ENCODE results near the gene CHCT1.
"Not testable (repeated sequence)": the region's sequence is repeated elsewhere in the genome, so short reads cannot be mapped to it uniquely, and the experiment has no call there.

CHCT1 gene

DNA sequence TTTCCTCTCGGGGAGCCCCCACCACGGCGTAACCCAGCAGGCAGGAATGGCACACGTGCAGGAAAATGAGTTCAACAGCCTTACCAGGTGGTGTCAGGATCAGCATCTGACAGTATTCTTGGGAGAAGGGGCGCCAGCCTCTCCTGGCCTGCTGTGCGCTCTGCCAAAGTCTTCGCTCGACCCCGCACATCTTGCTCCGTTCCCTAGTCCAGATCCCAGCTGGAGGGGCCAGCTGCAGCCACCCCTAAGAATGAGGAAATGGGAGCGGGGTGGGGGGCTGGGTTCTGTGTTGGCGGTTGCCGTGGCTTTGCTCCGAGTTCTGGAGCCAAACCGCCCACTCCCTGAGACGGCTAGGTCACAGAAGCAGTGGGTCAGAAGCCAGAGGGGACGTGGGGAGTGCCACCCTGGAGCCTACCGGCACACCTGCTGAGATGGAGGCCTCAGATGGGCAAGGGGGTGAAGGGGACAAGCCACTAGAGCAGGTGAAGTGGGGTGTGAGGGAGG, at the start of gene CHCT1:
CHCT1 (plus strand) TSS at position 328 of the 504 bp plus-strand sequence; CDS start at position 432, 104 bp downstream.
- no peak for DNase-seq (ENCODE audit: low spot score)

GRCh38 chr17:60372790-60373483, 49.4 kb upstream of the CHCT1 start:
- no peak for DNase-seq (ENCODE audit: low spot score)

- DNase-seq (ENCODE audit: low spot score) = not testable (repeated sequence)
These were observed 44.1 kb upstream of the CHCT1 start for GRCh38 chr17:60378187-60378586.

- not testable (repeated sequence) for DNase-seq (ENCODE audit: low spot score)
These were observed 42.8 kb upstream of the CHCT1 start for GRCh38 chr17:60379461-60379860.

GRCh38 chr17:60381958-60382357, 40.3 kb upstream of the CHCT1 start:
- no peak for DNase-seq (ENCODE audit: low spot score)

DNA sequence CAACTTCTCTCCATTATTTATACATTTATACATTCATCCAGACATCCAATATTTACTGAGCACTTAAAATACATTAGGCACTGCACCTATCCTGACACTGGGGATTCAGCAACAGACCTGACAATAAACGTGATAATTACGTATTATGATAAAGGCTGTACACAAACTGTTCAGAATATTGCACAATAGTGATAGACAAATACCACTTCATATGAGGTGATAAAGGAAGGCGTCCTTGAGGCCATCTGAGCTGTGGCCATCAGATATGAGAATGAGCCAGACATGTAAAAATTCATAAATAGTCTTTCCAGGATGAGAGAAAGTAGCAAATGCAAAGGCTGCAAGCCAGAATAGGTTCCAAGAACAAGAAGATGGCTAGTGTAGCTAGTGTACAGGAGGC, 38.9 kb upstream of the CHCT1 start:
- DNase-seq (ENCODE audit: low spot score) = no peak

GRCh38 chr17:60384921-60385320, 37.4 kb upstream of the CHCT1 start:
- DNase-seq (ENCODE audit: low spot score) = not testable (repeated sequence)

DNA sequence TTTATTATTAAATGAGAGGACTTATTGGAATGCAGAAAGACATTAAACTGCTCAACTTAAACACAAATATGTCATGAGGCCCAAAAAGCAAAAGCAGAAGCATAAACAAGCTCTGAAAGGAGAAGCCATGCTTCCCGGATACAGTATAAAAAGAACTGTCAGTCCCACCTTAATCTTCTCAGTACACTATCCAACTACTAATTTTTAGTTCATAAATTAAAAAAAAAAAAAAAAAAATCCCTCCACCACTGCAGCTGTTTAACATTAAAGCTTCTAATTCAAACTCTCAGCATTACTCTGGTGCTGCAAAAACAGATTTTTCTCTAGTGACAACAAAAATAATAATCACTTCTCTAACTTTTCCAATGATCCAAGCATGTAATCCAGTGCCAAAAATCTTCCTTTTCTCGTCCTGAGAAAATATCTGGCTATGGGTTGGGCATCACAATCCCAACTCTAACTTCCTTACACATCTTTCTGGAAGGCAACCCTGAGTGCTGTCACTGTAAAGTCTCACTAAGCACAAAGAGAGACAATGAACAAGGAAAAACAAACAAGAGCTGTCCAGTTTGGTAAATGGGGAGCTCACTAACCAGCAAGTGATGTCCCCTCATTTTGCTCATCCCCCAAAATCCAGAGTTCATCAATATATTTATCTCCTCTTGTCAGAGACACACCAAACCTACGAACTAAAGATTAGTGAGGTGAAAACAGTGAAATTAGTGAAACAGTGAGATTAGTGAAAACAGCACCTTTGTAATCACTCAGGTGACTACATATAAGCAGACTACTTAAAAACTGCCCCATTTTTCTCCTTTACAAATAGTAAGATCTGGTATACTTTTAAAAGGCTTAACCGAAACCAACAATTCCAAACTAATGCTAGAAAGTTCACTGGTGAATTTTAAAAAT, 35.9 kb upstream of the CHCT1 start:
- peak; percentile 13 for DNase-seq (ENCODE audit: low spot score)

DNA sequence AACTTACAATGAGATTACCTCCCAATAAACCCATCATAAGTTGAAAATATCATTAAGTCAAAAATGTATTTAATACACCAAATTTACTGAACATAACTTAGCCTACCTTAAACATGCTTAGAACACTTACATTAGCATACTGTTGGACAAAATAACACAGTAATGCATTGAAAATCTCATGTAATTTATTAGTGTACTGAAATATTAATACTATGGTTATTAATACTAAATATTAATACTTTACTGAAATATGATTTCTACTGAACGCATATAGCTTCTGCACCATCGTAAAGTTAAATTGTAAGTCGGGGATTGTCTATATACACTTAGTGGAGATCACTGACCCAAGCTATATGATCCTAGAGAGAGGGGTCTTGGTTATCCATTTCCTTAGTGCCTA, 34.6 kb upstream of the CHCT1 start:
- DNase-seq (ENCODE audit: low spot score) = no peak

- no peak for DNase-seq (ENCODE audit: low spot score)
These were observed 33.5 kb upstream of the CHCT1 start for GRCh38 chr17:60388742-60389141.

DNA sequence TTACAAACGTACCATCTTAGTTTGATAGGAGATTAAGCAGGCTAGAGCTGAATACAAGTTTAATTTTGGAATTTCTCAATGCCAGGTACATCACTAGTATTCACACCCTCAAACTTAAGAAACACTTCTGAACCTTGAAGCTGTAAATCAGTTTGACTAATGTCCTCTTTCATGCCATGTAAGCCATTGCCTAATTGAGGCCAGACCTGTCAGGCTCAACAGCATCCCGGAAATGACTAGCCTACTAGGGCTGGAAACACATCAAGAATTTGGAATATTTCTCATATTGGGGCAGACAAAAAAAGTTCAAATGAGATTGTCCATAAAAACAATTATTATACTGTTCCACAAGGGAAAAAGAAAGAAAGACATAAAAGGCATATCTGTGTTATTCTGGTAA, 32.1 kb upstream of the CHCT1 start:
- DNase-seq (ENCODE audit: low spot score) = no peak

DNA sequence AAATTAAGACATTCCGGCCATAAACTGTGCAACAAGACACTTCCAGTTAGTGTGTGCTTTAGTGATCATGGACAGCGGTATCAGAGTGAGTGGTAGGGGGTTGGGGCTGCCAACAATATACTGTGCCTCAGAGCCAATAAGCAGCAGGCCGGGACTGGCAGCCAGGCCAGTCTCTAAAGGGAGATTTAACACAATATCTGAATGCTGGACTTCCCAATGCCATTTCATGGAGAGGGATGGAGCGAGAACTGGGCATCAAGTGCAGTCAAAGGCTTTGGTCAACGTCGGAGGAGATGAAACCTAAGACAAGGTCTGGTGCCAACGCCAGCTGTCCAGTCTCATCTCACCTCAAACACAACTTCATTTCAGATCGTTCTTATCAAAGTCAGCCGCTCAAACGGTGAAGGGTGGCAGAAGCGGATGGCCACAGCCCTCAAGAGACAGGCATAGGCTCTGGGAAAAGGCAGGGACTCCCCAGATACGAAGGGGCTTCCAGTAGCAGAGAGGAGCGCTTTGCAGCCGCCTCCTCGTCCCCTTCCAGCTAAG, 31.3 kb upstream of the CHCT1 start:
- DNase-seq (ENCODE audit: low spot score) = peak; percentile 56

- no peak for DNase-seq (ENCODE audit: low spot score)
These were observed 30.7 kb upstream of the CHCT1 start for GRCh38 chr17:60391471-60392041.

DNA sequence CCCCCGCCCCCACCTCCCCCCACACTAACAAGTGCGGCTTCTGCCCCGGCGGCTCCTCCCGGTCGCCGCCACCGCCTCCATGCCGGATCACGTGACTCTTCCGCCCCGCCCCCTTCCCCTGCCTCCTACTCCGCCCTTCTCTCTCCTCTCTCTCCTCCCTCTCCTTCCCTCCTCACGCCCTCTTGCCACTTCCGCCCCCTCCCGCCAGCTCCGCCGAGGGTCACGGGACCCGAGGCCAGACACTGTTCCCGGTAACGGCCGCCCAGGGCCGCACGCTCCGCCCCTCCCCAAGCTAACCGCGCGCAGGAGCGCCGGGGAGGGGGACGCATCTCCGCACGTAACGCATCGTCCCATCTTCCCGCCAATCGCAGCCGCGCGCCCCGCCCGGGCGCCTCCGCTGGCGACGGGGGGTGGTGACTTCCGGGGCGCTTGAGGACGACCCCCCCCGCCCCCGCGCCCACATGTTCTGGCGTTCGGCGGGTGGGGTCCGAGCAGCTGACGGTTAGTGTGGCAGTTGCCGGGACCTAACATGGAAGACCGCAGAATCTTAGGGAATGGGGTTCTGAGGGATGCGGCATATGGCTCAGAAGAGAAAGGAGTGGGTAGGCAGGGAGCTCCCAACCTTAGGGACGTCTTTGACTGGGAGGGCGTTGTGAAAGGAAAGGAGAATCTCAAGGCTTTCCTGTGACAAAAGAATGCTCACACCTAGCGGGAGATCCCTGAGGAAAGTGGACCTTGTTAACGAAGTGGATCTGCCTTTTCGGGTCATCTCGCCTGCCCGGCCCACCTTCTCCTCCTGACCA, 30.0 kb upstream of the CHCT1 start, which contains the start of gene USP32:
USP32 (minus strand) TSS at position 92 of the 803 bp plus-strand sequence. CDS start 194 bp downstream, outside the sequence.
- peak; percentile 98 for DNase-seq (ENCODE audit: low spot score)

GRCh38 chr17:60392845-60393702, 29.2 kb upstream of the CHCT1 start:
- peak; percentile 52 for DNase-seq (ENCODE audit: low spot score)

DNA sequence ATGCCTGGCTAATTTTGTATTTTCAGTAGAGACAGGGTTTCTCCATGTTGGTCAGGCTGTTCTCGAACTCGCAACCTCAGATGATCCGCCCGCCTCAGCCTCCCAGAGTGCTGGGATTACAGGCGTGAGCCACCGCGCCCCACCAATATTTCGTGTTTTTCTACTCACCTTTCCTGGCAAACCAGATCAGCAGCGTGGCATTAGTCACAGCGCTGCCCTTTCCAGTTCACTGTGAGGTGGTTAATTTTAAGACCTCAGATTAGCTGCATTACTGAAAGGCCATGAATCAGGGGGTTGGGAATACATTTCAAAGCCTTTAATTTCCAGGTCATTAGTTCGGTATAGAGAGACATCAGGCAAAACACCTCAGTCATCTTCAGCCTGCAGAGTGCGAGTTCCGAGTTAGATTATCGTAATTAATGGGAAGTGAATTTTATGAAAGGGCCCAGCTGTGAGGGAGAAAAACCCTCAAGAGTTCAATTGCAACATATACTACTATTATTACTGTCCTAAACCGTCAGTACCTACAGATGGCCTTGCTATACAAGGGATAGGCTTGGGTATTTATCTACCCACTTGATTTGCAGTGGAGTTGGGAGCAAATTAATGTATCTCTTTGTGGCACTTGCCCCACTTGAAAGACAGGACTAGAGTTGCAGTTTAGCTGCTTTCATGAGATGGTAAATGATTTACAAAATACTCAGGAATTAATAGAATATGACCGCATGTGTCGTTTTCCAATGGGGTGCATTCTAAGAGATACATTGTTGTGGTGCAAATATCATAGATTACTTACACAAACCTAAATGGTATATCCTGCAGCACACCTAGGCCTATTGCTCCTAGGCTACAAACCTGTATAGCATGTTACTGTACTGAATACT, 28.2 kb upstream of the CHCT1 start:
- no peak for DNase-seq (ENCODE audit: low spot score)

- no peak for DNase-seq (ENCODE audit: low spot score)
These were observed 26.7 kb upstream of the CHCT1 start for GRCh38 chr17:60395508-60396065.

- no peak for DNase-seq (ENCODE audit: low spot score)
These were observed 25.9 kb upstream of the CHCT1 start for GRCh38 chr17:60396412-60396811.
